Measurements from ENCODE around the gene IZUMO4. TPM values are rescaled to one million over a fixed set of nuclear protein-coding genes. Genes with fewer than 3 reads are reported as not detected.

The IZUMO4 gene
- total RNA-seq, 1 experiment from 2014 or later: 2.5 TPM

- POLR2A ChIA-PET (ENCODE audit: low non-redundant PET): interaction anchor here (0.7 kb wide), 1 partner anchor 14 kb away, joined by 3 read pairs; no protein-coding TSS in a partner anchor
- no peak overlapping the region for H3K4me3 ChIP-seq (ENCODE audit: low read depth, low read length, poor library complexity, severe bottlenecking)
- intact Hi-C loops (cut with micrococcal nuclease; ENCODE audit: unreplicated experiment): no loop called here
- CTCF ChIA-PET: no interaction called here
- H3K27me3 ChIP-seq (replicated peaks; ENCODE audit: insufficient read depth, low read depth, low read length, poor library complexity): no peaks in the 10 kb centered on the region
- peaks cover 17% of the 10 kb centered on the region for H3K4me1 ChIP-seq (ENCODE audit: insufficient read depth, low read length, poor library complexity, severe bottlenecking)
- H3K36me3 ChIP-seq (ENCODE audit: insufficient read depth, low read length, poor library complexity, severe bottlenecking): no peaks in the 10 kb centered on the region
- TF ChIP-seq EZH2 (IDR thresholded peaks at IDR 0.05; ENCODE audit: borderline replicate concordance, low read depth, low read length, poor library complexity, severe bottlenecking): no peak
- TF ChIP-seq, protein P1, sequence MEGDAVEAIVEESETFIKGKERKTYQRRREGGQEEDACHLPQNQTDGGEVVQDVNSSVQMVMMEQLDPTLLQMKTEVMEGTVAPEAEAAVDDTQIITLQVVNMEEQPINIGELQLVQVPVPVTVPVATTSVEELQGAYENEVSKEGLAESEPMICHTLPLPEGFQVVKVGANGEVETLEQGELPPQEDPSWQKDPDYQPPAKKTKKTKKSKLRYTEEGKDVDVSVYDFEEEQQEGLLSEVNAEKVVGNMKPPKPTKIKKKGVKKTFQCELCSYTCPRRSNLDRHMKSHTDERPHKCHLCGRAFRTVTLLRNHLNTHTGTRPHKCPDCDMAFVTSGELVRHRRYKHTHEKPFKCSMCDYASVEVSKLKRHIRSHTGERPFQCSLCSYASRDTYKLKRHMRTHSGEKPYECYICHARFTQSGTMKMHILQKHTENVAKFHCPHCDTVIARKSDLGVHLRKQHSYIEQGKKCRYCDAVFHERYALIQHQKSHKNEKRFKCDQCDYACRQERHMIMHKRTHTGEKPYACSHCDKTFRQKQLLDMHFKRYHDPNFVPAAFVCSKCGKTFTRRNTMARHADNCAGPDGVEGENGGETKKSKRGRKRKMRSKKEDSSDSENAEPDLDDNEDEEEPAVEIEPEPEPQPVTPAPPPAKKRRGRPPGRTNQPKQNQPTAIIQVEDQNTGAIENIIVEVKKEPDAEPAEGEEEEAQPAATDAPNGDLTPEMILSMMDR (conservative IDR thresholded peaks at IDR 0.05; ENCODE audit: low read depth, low read length): no peak
- H3K27ac ChIP-seq (ENCODE audit: low read depth, low read length, poor library complexity, severe bottlenecking): no peak overlapping the region
- no peaks in the 10 kb centered on the region for H3K9me3 ChIP-seq (ENCODE audit: low read depth, low read length, poor library complexity, severe bottlenecking)
- DNase-seq (ENCODE audit: low spot score): no peak
- no TSS peak for BruUV-seq (replicated peaks)
Observed at GRCh38 chr19:2064395-2064787, 32.3 kb upstream of the IZUMO4 start.

DNA sequence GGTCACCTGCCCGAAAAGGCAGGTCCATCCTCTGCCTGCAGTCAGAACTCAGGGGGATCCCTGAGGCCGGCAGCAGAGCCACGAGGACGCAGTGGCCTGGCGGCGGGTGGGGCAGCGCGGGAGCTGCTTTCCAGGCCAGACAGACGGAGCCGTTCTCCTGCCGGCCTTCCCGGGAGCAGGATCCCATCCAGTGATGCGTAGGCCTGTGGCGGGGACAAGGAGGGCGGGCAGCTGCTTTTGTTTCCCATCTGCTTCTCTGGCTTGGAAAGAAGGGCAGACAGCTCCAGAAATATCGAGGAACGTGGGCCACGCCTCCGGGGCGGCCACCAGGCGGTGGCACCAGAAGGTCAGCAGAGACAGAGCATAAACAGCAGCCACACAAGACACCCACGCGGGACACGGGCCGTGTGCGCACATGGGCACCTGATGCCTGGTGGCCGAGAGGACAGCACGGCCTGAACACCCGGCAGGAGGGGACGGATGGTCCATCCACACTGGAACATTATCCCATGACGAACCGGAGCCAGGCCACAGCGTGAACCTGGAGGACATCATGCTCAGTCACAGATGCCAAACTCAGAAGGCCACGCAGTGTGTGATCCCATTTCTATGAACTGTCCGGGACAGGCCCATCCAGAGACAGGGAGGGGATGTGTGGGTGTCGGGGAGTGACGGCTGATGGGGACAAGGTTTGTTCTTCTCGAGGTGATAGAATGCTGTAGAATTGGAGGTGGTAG, 31.8 kb upstream of the IZUMO4 start:
- Histone ChIP-seq H3K27ac (ENCODE audit: low read depth, low read length, poor library complexity, severe bottlenecking) (no peak overlapping the region), H3K9me3 (ENCODE audit: low read depth, low read length, poor library complexity, severe bottlenecking) (no peaks in the 10 kb centered on the region), H3K4me1 (ENCODE audit: insufficient read depth, low read length, poor library complexity, severe bottlenecking) (peaks cover 11% of the 10 kb centered on the region), H3K4me3 (ENCODE audit: low read depth, low read length, poor library complexity, severe bottlenecking) (no peak overlapping the region), H3K27me3 (replicated peaks; ENCODE audit: insufficient read depth, low read depth, low read length, poor library complexity) (no peaks in the 10 kb centered on the region), H3K36me3 (ENCODE audit: insufficient read depth, low read length, poor library complexity, severe bottlenecking) (no peaks in the 10 kb centered on the region)
- POLR2A ChIA-PET (ENCODE audit: low non-redundant PET): no interaction called here
- no peak for TF ChIP-seq EZH2 (IDR thresholded peaks at IDR 0.05; ENCODE audit: borderline replicate concordance, low read depth, low read length, poor library complexity, severe bottlenecking)
- TF ChIP-seq, protein P1 (conservative IDR thresholded peaks at IDR 0.05; ENCODE audit: low read depth, low read length): no peak
- intact Hi-C loops (cut with micrococcal nuclease; ENCODE audit: unreplicated experiment): no loop called here
- no peak for DNase-seq (ENCODE audit: low spot score)
- CTCF ChIA-PET: no interaction called here
- BruUV-seq (replicated peaks): no TSS peak

- BruUV-seq (replicated peaks): no TSS peak
- intact Hi-C loops (cut with micrococcal nuclease; ENCODE audit: unreplicated experiment): no loop called here
- CTCF ChIA-PET: interaction anchor here (0.6 to 1.1 kb wide), 6 partner anchors 46 to 155 kb away, joined by 3 to 6 read pairs (median 4); no protein-coding TSS in a partner anchor
- no peaks in the 10 kb centered on the region for H3K27me3 ChIP-seq (replicated peaks; ENCODE audit: insufficient read depth, low read depth, low read length, poor library complexity)
- no peaks in the 10 kb centered on the region for H3K4me1 ChIP-seq (ENCODE audit: insufficient read depth, low read length, poor library complexity, severe bottlenecking)
- POLR2A ChIA-PET (ENCODE audit: low non-redundant PET): no interaction called here
- peaks cover 15% of the 10 kb centered on the region for H3K36me3 ChIP-seq (ENCODE audit: insufficient read depth, low read length, poor library complexity, severe bottlenecking)
- no peak for DNase-seq (ENCODE audit: low spot score)
- H3K27ac ChIP-seq (ENCODE audit: low read depth, low read length, poor library complexity, severe bottlenecking): no peak overlapping the region
- H3K4me3 ChIP-seq (ENCODE audit: low read depth, low read length, poor library complexity, severe bottlenecking): no peak overlapping the region
- no peaks in the 10 kb centered on the region for H3K9me3 ChIP-seq (ENCODE audit: low read depth, low read length, poor library complexity, severe bottlenecking)
- TF ChIP-seq, protein P1 (conservative IDR thresholded peaks at IDR 0.05; ENCODE audit: low read depth, low read length): no peak
- TF ChIP-seq EZH2 (IDR thresholded peaks at IDR 0.05; ENCODE audit: borderline replicate concordance, low read depth, low read length, poor library complexity, severe bottlenecking): no peak
Observed at GRCh38 chr19:2070436-2070827, 26.3 kb upstream of the IZUMO4 start.
